Stimulated activated CD4-positive, alpha-beta T cell treated with anti-CD3 and anti-CD28 coated beads, Interleukin-4, amount 100 ng/mL, for 48 hours (primary cell): Measurements from ENCODE around the gene ADH6.
"Not testable (repeated sequence)": the region's sequence is repeated elsewhere in the genome, so short reads cannot be mapped to it uniquely, and the experiment has no call there.

Experiments used
- DNase-seq, 2 donors: peaks; one replicate each; pipeline ENCODE4 v3.0.0-alpha.2; 2020; ENCODE audit warnings: low read depth in 2 of 2

The ADH6 gene

DNA sequence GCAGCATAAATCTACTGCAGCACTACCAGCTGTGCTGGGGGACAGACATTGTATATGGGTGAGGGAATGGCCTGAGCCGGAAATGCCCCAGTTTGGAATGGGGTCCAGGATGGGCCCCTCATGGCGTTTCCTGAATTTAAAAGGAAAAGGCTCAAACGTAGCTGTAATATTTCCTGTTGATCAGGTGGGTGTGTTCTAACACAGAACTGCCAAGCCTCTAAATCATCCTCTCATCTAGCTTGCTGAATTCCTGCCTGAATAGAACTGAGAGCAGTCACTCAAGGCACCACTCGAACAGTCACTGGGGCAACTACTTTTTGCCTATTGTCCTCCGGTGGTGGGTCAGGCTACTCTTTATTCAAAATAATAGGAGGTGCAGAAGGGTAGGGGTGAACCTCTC lies 28.7 kb downstream of the ADH6 start:
- no peak for DNase-seq

DNA sequence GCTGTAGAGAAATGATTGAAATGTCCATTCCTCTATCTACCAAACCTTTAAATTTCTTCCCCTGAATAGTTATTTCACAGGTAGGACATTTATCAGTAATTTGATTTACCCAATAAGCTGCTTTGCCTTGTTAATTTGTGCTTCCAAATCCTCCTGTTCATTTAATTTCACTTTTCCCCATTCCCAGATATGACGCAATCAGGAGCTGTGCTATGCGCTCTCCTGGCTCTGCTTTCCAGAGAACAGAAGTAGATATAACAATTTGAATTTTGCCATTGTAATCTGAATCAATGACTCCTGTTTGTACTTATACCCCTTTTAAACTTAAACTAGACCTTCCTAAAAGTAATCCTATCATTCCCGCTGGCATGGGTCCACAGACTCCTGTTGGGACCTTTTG lies 29.1 kb downstream of the ADH6 start:
- not testable (repeated sequence) for DNase-seq

DNA sequence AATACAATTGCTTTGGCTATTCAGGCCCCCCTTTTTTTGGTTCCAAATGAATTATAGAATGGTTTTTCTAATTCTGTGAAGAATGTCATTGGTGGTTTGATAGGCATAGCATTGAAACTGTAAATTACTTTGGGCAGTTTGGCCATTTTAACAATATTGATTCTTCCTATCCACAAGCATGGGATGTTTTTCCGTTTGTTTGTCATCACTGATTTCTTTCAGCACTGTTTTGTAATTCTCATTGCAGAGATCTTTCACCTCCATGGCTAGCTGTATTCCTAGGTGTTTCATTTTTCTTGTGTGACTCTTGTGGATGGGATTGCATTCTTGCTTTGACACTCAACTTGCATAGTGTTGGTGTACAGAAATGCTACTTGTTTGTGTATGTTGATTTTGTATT lies 33.0 kb downstream of the ADH6 start:
- no peak for DNase-seq

DNA sequence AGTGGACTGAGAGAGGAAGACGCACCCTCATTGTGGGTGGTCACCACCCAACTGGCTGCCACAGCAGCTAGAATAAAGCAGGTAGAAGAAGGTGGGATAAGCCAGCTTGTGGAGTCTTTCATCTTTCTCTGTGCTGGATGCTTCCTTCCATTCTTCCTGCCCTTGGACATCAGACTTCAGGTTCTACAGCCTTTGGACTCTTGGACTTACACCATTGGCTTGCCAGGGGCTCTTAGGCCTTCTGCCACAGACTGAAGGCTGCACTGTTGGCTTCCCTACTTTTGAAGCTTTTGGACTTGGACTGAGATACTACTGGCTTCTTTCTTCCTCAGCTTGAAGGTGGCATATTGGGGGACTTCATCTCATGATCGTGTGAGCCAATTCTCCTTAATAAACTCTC lies 33.5 kb downstream of the ADH6 start:
- DNase-seq: no peak

DNA sequence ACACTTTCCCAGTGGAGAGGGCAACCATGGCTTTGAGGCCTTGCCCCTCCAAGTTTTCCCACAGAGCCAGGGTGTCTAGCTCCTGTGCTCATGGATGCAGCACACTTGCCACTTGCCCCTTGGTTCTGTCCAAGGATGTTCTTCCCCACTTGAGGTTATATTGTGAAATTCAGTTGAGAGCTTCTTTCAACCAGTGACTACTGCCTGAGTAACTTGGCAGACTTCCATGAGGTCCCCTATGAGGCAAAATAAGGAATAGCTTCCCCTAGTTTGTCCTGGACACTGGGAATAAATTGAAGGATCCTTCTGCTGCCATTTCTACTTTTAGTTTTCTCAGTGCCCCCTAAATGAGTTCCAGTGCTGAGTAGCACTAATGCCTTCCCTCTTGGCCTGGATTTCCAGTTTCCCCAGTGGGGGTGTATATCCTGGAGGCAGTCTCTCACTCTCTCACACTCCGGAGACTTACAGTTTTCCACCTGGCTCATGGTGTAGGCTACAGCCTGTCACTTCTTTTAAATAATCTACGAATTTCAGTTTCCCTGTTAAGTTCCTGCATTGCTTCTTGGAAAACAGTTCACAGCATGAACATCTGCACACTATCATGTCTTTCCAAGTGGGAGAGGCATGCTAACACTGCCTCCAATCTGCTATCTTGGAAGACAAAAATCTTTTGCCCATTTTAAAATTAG lies 38.5 kb downstream of the ADH6 start:
- no peak for DNase-seq

DNA sequence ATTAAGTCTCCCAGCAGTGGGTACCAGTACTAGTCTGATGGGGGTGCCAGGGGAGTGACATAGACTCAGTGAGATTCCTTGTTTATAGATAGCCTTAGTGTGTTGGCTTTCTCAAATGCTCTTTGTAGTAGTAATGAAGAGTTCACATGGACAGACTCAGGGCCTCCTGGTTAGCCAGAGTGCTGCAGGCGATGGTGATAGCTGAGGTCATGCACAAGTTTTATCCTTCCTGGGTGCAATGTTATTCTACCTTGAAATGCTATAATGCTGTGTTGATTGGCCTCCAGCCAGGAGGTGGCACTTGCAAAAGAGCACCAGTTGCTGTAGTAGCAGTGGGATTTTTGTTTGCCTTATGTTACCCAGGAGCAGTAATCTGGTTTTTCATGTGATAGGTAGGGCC lies 39.4 kb downstream of the ADH6 start:
- DNase-seq: no peak

DNA sequence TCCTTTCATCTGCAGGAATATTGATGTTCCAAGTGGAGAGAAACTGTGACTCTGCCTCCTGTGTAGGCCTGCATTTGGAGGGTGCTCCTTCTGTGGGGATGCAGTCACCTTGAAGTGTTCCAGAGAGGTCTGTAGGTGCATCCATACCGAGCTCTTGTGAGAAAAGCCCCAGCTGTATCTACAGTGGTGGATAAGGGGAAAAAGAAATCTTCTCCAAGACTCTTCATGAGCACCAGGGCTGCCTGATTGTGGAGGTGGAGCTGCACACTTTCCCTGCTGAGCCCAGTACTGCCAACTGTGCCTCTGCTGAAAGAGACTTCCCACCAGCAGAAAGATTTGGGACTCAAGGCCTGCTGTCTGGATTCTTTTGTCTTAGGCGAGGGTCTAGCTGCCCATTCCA lies 39.9 kb downstream of the ADH6 start:
- DNase-seq: no peak

DNA sequence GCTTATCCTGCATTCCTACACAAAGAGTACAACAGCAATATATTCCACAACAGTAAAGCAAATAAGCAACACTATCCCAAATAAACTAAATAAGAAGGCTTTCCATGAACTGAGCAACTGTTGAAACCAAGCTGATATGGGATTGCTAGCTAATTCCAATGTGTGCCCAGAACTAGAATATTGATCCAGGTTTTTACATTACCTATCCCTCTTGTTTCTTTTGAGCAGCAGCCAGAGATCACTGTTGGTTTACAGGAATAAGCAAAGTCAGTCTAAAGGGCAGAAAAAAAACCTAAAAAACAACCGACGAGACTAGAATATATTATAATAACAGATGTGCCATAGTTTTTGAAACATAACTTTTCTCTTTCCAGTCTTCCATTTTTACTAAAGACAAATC lies 52.5 kb downstream of the ADH6 start:
- no peak for DNase-seq

DNA sequence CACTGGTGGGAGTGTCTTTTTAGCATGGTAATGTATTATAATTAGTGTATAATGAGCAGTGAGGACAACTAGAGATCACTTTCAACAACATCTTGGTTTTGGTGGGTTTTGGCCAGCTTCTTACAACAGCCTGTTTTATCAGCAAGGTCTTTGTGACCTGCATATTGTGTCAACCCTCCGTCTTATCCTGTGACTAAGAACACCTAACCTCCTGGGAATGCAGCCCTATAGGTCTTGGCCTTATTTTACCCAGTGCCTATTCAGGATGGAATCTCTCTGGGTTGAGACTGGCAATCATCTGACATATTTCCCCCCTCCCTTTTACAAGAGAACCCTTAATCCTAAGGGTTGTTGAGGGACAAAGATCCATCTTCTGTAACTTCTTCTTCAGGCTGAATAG lies 53.1 kb downstream of the ADH6 start:
- no peak for DNase-seq

DNA sequence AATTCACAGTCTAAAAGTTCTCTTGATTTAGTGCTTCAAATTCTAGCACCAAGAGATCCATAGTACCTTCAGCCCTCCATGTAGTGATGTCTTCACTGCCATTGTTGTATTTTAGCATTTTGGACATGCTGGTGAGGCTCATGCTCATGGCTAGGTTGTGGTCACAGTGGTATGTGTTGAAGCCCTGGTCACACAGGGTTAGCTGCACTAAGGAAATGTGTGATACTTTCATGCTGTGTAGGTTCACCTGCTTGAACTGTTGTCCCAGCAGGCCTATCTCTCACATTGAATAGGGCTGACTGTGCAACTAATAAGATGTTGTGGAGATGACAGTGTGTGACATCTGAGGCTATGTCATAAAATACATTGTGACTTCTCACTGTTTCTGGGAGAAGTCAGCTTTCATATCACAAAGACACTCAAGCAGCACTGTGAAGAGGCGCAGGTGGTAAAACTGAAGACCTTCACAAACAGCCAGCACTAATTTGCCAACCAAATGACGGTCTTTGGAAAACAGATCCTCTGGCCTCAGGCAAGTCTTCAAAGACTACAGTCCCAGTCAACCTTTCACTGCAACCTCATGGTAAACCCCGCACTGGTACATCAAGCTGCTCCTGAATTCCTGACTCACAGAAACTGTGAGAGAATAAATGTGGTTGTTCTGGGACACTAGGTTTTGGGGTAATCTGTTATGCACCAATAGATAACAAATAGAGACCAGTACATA lies 57.5 kb downstream of the ADH6 start:
- DNase-seq: no peak

DNA sequence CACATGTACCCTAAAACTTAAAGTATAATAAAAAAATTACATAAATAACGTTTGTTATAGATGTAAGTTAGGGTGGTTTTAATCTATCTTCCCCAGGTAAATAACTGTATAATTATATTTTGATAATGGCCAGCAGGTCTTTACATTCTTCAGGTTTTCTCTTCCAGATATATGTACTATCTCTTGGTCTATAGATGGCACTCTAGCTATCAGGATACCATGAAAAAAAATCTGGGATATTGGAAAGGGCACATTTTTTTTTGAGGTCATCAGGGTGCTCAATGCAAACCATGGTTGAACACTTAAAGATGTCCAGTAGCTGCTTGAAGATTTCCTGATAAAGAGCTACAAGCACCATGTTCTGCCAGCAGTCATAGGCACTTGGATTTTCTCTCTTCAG lies 59.3 kb downstream of the ADH6 start:
- no peak for DNase-seq

DNA sequence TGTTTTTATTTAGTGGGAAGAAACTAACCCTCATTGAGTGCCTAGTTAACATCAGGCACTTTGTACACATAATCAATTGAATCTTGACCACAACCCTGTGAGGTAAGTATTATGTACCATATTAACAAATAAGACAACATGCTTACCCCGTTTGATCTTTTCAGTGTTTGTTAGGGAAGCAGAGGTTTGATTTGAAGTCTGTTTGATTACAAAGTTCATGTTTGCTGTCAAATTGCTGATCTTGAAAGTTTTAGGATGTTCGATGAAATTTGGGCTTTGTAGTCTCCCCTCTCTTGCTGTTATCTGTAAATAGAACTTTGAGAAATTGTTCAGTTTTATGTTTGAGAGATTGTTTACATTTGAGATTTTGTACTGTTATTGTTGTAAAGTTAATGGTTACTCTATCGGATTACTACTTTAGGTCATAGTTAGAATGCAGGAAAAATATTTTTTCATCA lies 61.5 kb downstream of the ADH6 start:
- DNase-seq: no peak

DNA sequence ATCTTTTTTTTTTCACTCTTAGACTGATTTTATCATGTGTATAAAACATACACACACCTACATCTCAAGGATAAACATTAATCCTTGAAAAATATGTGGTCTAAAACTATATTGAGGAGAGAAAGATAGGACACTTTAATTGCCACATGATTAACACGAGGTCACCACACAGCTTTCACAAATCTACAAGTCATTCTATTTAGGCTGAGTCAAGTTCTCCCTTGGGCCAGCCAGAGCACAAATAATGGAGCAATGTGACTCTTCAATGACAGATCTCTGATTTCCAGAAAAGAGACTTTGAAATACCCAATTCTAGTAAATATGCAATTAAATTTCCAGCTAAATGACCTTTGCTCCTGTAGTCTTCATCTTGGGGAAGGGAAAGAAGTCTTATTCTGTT lies 62.1 kb downstream of the ADH6 start:
- DNase-seq: no peak

DNA sequence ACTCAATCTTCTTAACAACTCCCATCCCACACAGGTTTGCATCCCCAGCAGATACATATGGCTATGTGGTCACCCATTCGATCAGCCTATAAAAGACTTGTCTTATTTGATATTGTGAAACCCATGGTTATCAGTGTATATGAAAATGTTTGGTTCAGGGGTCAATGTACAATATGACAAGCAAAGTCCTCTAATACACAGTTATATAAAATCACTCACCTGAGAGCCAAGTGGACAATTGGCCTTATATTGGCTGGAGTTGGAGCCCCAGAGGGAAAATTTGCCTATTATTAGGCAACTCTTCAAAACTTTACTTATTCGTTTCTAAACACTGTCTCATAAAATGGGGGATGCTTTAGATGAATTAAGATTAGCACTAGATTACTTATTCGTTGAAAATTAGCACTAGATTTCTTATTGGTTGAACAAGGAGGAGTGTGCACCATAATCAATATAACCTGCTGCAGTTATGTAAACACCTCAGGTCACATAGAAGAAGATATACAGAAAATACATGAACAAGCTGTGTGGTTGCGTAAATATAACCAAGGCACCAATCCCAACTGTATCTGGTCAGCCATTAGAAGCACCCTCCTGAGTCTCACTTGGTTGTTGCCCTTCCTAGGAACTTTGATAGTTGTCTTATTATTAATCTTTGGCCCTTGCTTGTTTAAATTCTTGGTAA lies 64.2 kb downstream of the ADH6 start:
- no peak for DNase-seq
